Caco-2 (cell line): ENCODE data around the gene FUT7. TPM values are rescaled to one million over a fixed set of nuclear protein-coding genes. Genes with fewer than 3 reads are reported as not detected.

ENCODE experiments used
- BruUV-seq: library from RNA; stranded (reverse); fragments of 400-500 nt; replicated peaks from 2 replicates; lab custom pipeline; 2021; lab: Mats Ljungman, UMichigan
- CTCF ChIA-PET: fragments of 300-600 bp; sonication (Branson Sonifier 250); formaldehyde crosslinking; loops from one replicate; lab custom pipeline; 2022; ENCODE audit warnings: antibody characterized with exemption; lab: Charles Lee
- POLR2A ChIA-PET: fragments of 300-600 bp; sonication (Branson Sonifier 250); formaldehyde crosslinking; loops from one replicate; lab custom pipeline; 2022; ENCODE audit warnings: antibody characterized with exemption; lab: Charles Lee
- DNase-seq, 2 experiments: peaks; one replicate each; pipeline versions ENCODE4 v3.0.0 to v3.0.0-alpha.2; 2020 to 2022
- H3K27me3 ChIP-seq: replicated peaks from 2 replicates; pipeline ENCODE4 v1.6.0; 2011; ENCODE audit warnings: low read length; ENCODE audit not compliant: control insufficient read depth, insufficient read depth
- H3K36me3 ChIP-seq: 2 replicates; pipeline ENCODE4 v1.5.1; 2011; ENCODE audit warnings: low read length; ENCODE audit not compliant: control insufficient read depth, insufficient read depth
- H3K4me1 ChIP-seq: fragments of 250-450 bp; sonication (Bioruptor Pico); 2 replicates; pipeline ENCODE4 v1.5.1; 2020; ENCODE audit warnings: mild to moderate bottlenecking
- H3K4me3 ChIP-seq: 2 replicates; pipeline ENCODE4 v1.5.1; 2011; ENCODE audit warnings: low read depth, mild to moderate bottlenecking, control low read depth, low read length
- H3K9me3 ChIP-seq: fragments of 250-450 bp; sonication (Bioruptor Pico); 2 replicates; pipeline ENCODE4 v1.5.1; 2020; ENCODE audit warnings: mild to moderate bottlenecking, moderate library complexity
- H3K27ac Mint-ChIP-seq: one replicate; pipeline ENCODE4 v1.8.0; 2022; ENCODE audit warnings: mixed read lengths; ENCODE audit not compliant: unreplicated experiment
- H3K27me3 Mint-ChIP-seq: one replicate; pipeline ENCODE4 v1.8.0; 2022; ENCODE audit warnings: mixed read lengths; ENCODE audit not compliant: insufficient read depth, unreplicated experiment
- H3K36me3 Mint-ChIP-seq: one replicate; pipeline ENCODE4 v1.8.0; 2022; ENCODE audit warnings: mild to moderate bottlenecking, mixed read lengths; ENCODE audit not compliant: insufficient read depth, unreplicated experiment
- H3K4me1 Mint-ChIP-seq: one replicate; pipeline ENCODE4 v1.8.0; 2022; ENCODE audit warnings: low read depth, mixed read lengths; ENCODE audit not compliant: unreplicated experiment
- H3K4me3 Mint-ChIP-seq: one replicate; pipeline ENCODE4 v1.8.0; 2022; ENCODE audit warnings: mild to moderate bottlenecking, moderate library complexity, mixed read lengths; ENCODE audit not compliant: unreplicated experiment
- H3K9me3 Mint-ChIP-seq: one replicate; pipeline ENCODE4 v1.8.0; 2022; ENCODE audit warnings: mixed read lengths; ENCODE audit not compliant: unreplicated experiment
- intact Hi-C: fragments of 100-400 bp; cut with micrococcal nuclease; formaldehyde crosslinking; loops from one replicate; pipeline ENCODE4 v1.10.0; 2022; ENCODE audit not compliant: unreplicated experiment
- total RNA-seq: library from RNA; stranded (reverse); gene quantifications from 2 replicates; pipeline ENCODE4 v1.2.3, GENCODE V29; 2022
- TF ChIP-seq, protein P1 (sequence below), 2 experiments: fragments of 200-600 bp in 1 of 2; IDR thresholded peaks; 1 replicate in 1 of 2; 2 replicates in 1 of 2; pipeline versions ENCODE4 v1.5.1 to v1.8.0; 2011 to 2022; ENCODE audit warnings: antibody characterized with exemption in 1 of 2, control low read depth in 1 of 2, inconsistent platforms in 1 of 2, low read depth in 1 of 2, low read length in 1 of 2, mild to moderate bottlenecking in 1 of 2, moderate library complexity in 1 of 2; ENCODE audit not compliant: insufficient read depth in 1 of 2, severe bottlenecking in 1 of 2, unreplicated experiment in 1 of 2

Gene FUT7
- total RNA-seq, 1 experiment from 2014 or later, result not detected

DNA sequence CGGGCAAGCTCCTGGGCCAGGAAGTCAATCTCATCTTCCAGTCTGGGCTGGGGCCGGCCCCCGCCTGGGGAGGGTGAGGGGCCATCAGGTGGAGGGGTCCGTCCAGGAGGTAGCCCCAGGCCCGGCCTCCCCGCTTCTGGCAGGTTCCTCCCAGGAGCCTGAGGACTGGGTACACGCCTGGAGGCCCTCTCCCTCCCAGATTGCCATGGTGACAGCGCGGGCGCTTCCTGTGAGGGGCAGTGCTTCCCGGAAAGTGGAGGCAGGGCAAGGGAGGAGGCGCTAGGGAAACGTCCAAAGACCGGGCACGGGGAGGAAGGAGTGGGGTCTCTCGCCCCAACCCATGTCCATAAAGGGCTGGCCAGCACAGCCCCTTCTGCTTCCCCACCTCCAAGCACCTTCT, 9.2 kb upstream of the FUT7 start:
- ChIA-PET CTCF (no interaction called here), POLR2A (no interaction called here)
- H3K27me3 Mint-ChIP-seq, result no peaks in the 10 kb centered on the region
- H3K4me3 ChIP-seq, result no peak overlapping the region
- TF ChIP-seq, protein P1, sequence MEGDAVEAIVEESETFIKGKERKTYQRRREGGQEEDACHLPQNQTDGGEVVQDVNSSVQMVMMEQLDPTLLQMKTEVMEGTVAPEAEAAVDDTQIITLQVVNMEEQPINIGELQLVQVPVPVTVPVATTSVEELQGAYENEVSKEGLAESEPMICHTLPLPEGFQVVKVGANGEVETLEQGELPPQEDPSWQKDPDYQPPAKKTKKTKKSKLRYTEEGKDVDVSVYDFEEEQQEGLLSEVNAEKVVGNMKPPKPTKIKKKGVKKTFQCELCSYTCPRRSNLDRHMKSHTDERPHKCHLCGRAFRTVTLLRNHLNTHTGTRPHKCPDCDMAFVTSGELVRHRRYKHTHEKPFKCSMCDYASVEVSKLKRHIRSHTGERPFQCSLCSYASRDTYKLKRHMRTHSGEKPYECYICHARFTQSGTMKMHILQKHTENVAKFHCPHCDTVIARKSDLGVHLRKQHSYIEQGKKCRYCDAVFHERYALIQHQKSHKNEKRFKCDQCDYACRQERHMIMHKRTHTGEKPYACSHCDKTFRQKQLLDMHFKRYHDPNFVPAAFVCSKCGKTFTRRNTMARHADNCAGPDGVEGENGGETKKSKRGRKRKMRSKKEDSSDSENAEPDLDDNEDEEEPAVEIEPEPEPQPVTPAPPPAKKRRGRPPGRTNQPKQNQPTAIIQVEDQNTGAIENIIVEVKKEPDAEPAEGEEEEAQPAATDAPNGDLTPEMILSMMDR (IDR thresholded peaks at IDR 0.05; ENCODE audit: insufficient read depth in 1 of 2, low read depth in 1 of 2, low read length in 1 of 2, severe bottlenecking in 1 of 2, unreplicated experiment in 1 of 2), result no peak
- no peaks in the 10 kb centered on the region for H3K4me1 Mint-ChIP-seq
- DNase-seq, result no peak
- H3K9me3 ChIP-seq, result no peaks in the 10 kb centered on the region
- no peaks in the 10 kb centered on the region for H3K27me3 ChIP-seq
- no peaks in the 10 kb centered on the region for H3K9me3 Mint-ChIP-seq
- BruUV-seq, result no TSS peak
- peaks cover 11% of the 10 kb centered on the region for H3K36me3 Mint-ChIP-seq
- no peak overlapping the region for H3K27ac Mint-ChIP-seq
- H3K36me3 ChIP-seq, result no peaks in the 10 kb centered on the region
- 0 out of 2 replicates have a peak, but pooled peaks cover 5% of the 10 kb centered on the region for H3K4me1 ChIP-seq
- no peak overlapping the region for H3K4me3 Mint-ChIP-seq
- intact Hi-C loops, result no loop called here

DNA sequence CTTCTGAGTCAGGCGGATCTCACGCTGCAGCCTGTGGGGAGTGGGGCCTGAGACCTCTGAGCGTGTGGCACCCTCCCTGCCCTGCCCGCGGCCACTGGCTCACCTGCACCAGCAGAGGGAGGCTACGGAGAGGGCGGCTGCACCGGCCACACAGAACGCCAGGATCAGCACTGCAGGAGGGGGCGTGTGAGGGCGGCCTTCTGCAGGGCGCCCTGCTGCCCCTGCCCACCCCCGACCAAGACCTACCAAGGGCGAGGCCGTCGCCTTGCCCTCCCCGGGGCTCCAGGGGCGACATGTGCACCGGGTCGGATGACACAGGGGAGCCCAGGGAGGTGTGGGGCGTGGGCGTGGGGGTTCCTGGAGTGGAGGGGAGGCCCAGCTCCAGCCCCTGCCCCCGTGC, 8.7 kb upstream of the FUT7 start:
- H3K9me3 Mint-ChIP-seq, result no peaks in the 10 kb centered on the region
- no TSS peak for BruUV-seq
- H3K4me3 Mint-ChIP-seq, result no peak overlapping the region
- no peaks in the 10 kb centered on the region for H3K27me3 ChIP-seq
- ChIA-PET POLR2A (no interaction called here), CTCF (no interaction called here)
- 0 out of 2 replicates have a peak, but pooled peaks cover 5% of the 10 kb centered on the region for H3K4me1 ChIP-seq
- TF ChIP-seq, protein P1 (IDR thresholded peaks at IDR 0.05; ENCODE audit: insufficient read depth in 1 of 2, low read depth in 1 of 2, low read length in 1 of 2, severe bottlenecking in 1 of 2, unreplicated experiment in 1 of 2), result no peak
- H3K36me3 ChIP-seq, result no peaks in the 10 kb centered on the region
- intact Hi-C loops, result no loop called here
- H3K9me3 ChIP-seq, result no peaks in the 10 kb centered on the region
- H3K27ac Mint-ChIP-seq, result no peak overlapping the region
- DNase-seq, result no peak
- H3K4me3 ChIP-seq, result no peak overlapping the region
- H3K4me1 Mint-ChIP-seq, result no peaks in the 10 kb centered on the region
- H3K27me3 Mint-ChIP-seq, result no peaks in the 10 kb centered on the region
- H3K36me3 Mint-ChIP-seq, result peaks cover 11% of the 10 kb centered on the region

DNA sequence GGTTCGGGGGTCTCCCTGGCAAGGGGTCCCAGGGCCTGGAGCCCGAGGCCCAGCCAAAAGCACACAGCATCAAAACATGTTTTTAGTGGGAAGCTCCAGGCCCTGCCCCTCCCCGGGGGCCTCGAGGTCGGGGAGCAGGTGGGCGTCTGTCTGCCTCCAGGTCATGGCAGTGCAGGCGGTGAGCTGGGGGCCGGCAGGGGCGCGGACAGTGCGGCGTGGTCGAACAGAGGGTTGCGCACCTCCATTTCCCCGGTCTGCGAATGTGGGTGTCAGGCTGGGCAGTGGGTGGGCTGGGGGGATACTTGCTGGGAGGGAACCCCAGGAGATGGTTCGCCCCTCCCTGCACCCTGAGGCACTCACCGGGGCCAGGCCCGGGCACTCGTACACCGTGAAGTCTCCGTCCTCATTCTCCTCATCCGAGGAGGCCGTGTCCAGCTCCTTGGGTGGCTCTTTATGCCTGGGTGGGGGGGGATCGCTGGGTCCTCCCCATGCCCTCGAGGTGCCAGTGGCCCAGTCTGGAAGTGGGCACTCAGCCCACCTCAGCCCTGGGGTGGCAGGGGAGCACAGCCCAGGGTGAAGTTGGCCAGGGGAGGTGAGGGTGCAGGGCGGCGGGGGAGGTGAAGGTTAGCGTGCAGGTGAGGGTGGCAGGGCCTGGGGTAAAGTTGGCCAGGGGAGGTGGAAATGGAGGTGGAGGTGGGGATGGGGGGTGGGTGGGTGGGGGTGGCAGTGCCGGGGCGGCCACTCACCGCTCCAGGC, 7.9 kb upstream of the FUT7 start:
- no peak overlapping the region for H3K4me3 Mint-ChIP-seq
- no peaks in the 10 kb centered on the region for H3K27me3 ChIP-seq
- peaks cover 18% of the 10 kb centered on the region for H3K36me3 Mint-ChIP-seq
- DNase-seq, result no peak
- peaks cover 6% of the 10 kb centered on the region for H3K4me1 ChIP-seq
- H3K4me3 ChIP-seq, result no peak overlapping the region
- CTCF ChIA-PET, result interaction anchor here (0.6 kb wide), 2 partner anchors 9 to 26 kb away, joined by 3 read pairs; no protein-coding TSS in a partner anchor
- no peaks in the 10 kb centered on the region for H3K36me3 ChIP-seq
- H3K27ac Mint-ChIP-seq, result no peak overlapping the region
- TF ChIP-seq, protein P1 (IDR thresholded peaks at IDR 0.05; ENCODE audit: insufficient read depth in 1 of 2, low read depth in 1 of 2, low read length in 1 of 2, severe bottlenecking in 1 of 2, unreplicated experiment in 1 of 2), result no peak
- no peaks in the 10 kb centered on the region for H3K4me1 Mint-ChIP-seq
- POLR2A ChIA-PET, result no interaction called here
- no peaks in the 10 kb centered on the region for H3K9me3 ChIP-seq
- BruUV-seq, result TSS peak; percentile 45
- H3K9me3 Mint-ChIP-seq, result no peaks in the 10 kb centered on the region
- intact Hi-C loops, result no loop called here
- H3K27me3 Mint-ChIP-seq, result no peaks in the 10 kb centered on the region
